GM12892 (cell line): ENCODE results near the gene PLEKHG5.
"Not testable (repeated sequence)": the region's sequence is repeated elsewhere in the genome, so short reads cannot be mapped to it uniquely, and the experiment has no call there.

ENCODE experiments used
- DNase-seq: peaks from one replicate; pipeline ENCODE4 v3.0.0; 2011; ENCODE audit not compliant: insufficient read length
- FAIRE-seq: peaks from 2 replicates; lab custom pipeline; 2011; peaks lifted over from hg19 to GRCh38; lab: Jason Lieb, UNC
- POLR2A ChIP-seq: IDR thresholded peaks from 2 replicates; pipeline ENCODE4 v1.6.1; 2011; ENCODE audit warnings: low read depth, low read length, control low read depth
- POLR2AphosphoS5 ChIP-seq: IDR thresholded peaks from 2 replicates; pipeline ENCODE4 v1.6.1; 2011; ENCODE audit warnings: low read depth, low read length, control low read depth
- TAF1 ChIP-seq: IDR thresholded peaks from 2 replicates; pipeline ENCODE4 v1.6.1; 2011; ENCODE audit warnings: low read depth, mild to moderate bottlenecking, control low read depth, low read length, borderline replicate concordance

PLEKHG5 gene

DNA sequence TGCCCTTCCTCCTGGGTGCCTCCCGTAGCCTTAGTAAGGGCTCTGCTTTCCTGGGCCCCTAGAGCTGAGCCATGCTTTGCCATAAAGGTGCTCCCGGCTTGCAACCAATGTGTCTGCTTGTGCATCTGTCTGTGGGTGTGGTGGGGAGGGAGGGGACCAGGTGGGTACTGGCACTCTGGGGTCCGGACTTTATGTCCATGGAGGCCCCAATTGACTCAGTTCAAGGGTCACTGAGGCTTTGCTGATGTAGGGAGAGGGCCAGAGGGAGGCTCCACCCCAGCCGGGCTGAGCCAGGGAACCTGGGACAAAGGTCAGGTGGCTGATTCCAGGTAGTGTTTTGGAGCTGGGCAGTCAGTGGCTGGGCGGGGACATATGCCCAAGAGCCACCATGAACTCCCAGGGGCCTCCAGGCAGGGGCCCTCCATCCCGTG lies 40.5 kb downstream of the PLEKHG5 start:
- DNase-seq (no peak), FAIRE-seq (no peak)
- TF ChIP-seq TAF1 (no peak), POLR2AphosphoS5 (no peak), POLR2A (no peak)

DNA sequence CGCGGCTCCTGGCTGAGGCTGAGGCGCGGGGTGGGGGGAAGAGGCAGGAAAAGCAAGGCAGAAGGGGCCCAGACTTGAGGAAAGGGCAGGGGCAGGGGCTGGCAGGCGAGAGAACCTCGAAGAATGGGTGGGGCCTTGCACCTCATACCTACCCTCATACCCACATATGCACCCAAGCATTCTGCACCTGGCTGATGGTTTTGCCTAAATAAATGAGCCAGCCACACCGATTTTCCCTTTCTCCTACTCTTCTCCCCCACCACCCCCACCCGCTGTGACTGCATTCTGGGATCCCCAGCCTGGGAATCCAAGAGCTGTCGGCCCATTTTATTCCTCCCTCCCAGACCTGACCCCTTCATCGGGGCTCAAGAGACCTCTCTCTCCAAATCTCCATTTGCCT lies 41.0 kb downstream of the PLEKHG5 start:
- not testable (repeated sequence) for DNase-seq, FAIRE-seq

DNA sequence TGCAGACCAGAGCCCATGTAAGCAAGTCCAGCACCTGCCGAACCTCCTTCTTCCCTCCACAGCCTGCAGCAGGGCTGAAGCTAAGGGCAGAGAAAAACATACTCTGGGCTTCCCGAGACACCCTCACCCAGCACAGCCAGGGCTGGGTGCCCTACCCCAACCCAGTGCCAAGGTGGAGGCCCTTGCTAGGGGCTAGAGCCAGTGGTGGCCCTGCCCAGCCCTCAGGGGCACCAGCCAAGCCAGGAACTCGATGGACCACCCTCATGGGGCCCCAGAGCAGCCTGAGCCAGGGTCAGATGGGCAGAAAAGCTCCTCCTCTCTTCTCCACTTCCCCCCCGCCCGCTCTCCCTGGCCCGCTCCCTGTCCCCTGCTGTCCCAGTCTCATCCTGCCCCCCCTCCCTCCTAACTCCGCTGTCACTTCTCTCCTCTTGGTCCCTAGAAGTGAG lies 41.4 kb downstream of the PLEKHG5 start:
- no peak for TF ChIP-seq POLR2AphosphoS5
- TF ChIP-seq TAF1 = no peak
- TF ChIP-seq POLR2A = no peak
- FAIRE-seq = no peak
- no peak for DNase-seq

DNA sequence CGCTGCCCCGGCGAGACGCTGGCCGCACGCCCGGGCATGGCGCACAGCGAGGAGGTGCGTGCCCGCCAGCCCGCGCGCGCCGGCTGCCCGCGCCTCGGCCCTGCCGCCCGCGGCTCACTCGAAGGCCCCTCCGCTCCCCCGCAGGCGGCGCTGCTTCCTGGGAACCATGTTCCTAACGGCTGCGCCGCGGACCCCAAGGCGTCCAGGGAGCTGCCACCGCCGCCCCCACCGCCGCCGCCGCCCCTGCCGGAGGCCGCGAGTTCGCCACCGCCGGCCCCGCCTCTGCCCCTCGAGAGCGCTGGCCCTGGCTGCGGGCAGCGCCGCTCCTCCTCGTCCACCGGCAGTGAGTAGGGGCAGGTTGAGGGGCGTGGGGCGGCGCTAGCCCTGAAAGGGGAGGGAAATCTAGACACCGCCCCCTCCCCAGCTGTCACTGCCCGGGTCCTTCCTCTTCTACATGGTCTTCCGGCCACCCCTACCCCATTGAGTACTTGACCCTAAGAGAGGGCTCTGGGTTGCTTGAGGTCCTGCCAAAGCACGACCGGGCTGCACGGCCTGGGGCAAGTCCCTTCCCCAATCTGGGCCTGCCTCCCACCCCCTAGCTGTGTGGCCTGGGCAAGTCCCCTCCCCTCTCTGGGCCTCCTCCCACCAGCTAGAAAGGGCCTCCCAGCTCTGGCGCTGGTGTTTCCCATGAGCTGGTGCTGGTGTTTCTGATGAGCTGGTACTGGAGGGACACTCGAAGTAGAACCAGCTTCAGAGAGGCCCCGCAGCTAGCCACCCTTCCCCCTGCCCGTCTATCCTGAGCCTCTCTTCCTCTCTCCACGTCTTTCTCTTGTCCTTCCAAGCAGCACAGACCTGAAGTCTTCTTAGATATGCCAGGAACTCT lies 42.5 kb downstream of the PLEKHG5 start:
- FAIRE-seq (peak; percentile 83), DNase-seq (no peak)
- TF ChIP-seq POLR2AphosphoS5 (no peak), POLR2A (no peak), TAF1 (no peak)

DNA sequence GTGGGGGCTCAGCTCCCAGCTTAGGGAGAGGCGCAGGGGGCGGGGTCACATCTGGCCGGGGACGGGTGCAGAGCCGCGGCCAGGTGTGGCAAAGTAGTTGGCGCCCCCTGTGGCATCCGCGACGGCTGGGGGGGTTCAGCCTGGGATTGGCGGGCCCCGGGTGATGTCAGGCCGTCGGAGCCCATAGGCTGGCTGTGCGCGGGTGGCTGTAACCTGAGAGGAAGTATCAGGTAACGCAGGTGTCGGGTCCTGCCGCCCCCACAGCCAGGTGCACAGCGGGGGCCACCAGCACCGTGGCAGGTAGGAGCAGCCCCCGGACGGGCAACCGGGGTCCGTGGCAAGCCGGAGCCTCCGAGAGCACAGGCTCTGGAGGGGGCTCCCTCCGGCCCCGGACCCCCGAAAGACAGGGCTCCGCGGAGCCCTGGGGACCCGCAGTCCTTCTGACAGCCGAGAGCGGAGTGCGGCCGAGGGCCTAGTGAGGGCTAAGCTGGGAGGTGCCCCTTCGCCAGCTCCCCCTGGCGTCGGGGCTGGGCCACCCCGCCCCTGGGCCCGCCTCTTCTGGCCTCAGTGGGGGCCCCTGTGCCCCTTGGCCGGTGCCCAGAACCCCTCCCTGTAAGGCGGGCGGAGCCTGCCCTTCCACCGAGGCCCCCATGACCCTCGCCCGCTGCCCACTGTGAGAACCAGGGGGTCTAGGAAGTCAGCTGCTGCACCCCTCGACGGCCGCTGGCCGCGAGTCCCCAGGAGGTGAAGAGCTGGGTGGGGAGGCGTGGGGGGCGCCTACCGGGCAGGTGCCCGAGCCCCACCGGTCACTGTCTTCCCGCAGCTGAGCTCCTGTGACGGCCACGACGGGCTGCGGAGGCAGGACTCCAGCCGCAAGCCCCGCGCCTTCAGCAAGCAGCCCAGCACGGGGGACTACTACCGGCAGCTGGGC lies 43.4 kb downstream of the PLEKHG5 start:
- DNase-seq (no peak), FAIRE-seq (no peak)
- TF ChIP-seq TAF1 = no peak

DNA sequence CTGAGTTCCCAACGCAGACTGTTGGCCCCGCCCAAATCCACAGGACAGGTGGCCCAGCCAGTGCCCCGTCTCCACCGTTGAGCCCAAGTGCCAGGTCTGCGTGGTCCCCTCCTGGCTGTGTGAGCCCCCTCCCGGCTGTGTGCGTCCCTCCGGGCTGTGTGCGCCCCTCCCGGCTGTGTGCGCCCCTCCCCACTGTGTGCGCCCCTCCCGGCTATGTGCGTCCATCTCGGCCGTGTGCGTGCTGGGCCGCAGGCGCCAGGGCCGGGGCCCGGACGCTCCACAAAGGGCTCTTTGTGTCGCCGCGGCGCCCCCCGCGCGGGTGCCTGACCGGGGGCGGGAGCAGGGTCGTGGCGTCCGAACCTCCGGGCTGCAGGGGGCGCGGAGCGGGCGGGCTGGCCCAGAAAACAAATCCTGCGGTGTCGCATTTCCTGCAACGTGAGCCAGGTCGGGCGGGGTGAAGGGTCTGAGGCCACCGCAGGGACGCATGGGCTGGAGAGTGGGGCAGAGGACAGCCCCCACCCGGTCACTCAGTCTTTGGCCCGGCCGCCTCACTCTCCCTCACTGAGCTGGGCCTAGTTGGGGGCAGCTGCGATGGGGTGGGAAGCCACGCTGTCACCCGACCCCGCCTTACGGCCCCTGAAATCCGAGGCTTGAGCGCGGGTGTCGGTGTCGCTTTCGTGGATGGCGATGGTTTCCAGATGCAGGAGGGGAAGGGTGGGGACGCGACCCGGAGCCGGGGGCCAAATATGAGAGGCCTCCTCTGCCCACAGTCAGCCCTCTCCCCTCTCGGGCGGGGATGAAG lies 44.2 kb downstream of the PLEKHG5 start:
- no peak for TF ChIP-seq POLR2AphosphoS5
- FAIRE-seq = no peak
- DNase-seq = no peak

DNA sequence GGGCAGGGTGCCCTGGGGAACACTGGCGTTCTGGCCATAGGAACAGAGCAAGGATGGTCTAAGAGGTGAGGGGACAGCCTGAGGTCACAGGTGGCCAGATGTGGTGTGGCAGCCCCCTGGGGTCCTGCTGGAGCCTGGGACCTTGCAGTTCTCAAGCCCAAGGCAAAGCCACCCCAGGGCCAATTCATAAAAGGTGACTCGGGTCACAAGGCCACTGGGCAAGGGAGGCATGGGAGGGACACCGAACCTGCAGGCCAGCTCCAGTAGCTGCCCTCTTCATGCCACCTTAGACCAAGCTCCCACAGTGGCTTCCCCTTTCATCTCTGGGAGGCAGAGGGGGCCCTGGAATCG lies 44.8 kb downstream of the PLEKHG5 start:
- DNase-seq (no peak), FAIRE-seq (no peak)
- no peak for TF ChIP-seq POLR2AphosphoS5
- no peak for TF ChIP-seq POLR2A
- TF ChIP-seq TAF1 = no peak

DNA sequence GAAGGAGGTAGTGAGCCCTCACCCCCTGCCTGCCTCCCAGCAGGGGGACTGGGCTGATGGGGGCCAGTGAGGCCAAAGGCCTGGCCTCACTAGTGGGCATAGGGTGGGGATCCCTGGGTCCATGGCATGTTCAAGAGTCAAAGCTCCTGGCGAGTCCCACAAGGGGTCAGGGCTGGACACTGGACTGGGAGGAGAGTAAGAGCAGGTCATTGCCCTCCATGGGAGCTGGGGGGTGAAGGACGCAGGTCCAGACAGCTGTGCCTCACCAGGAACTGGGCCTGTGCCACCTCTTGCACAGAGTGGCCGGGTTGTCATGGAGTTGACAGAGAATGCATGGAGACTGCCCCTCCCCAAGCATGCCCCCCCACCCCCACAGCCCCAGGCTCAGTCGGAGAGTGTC lies 45.5 kb downstream of the PLEKHG5 start:
- not testable (repeated sequence) for FAIRE-seq, DNase-seq

DNA sequence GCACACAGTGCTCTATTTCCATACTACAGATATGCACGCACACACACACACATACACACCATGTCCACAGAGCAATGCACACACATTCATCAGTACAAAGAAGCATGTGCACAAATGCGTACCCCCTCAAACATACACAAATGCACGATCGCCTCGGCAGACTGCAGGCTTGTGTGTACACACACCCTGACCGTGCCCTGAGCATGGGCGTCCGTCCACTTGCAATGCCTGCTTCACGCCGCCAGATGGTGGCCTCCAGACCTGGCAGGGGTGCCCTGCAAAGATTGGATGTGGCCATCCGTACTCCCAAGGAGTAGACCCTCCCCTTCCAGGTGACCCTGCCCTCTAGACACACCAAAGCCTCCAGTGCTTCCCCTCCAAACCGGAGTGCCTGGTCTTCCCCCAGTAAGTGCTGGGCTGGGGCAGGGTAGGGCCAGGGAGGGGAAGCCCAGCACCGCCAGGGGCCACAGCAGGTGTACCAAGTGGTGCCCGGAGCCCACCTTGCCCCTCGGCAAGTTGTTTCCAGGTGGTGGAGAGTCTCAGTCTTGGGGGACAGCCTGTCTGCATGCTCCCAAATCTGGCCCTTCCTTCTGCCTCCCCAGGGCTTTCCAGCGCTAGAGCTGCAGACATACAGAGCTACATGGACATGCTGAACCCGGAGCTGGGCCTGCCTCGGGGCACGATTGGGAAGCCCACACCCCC lies 46.3 kb downstream of the PLEKHG5 start:
- TF ChIP-seq POLR2A (no peak), TAF1 (no peak), POLR2AphosphoS5 (no peak)
- peak; percentile 81 for FAIRE-seq
- DNase-seq = no peak

DNA sequence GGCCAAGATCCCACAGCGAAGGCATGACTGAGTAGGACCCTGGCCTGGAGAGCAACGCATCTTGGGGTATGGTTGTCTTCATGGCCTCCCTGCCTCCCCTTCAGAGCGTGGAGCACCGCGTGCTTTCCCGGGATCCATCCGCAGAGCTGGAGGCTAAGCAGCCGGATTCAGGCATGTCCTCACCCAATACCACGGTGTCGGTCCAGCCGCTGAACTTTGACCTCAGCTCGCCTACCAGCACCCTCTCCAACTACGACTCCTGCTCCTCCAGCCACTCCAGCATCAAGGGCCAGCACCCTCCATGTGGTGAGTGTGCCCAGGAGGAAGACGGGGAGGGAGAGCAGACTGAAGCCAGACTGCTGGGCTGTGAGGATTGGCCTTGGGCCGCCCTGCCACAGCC lies 47.1 kb downstream of the PLEKHG5 start:
- FAIRE-seq (no peak), DNase-seq (no peak)
- TF ChIP-seq POLR2AphosphoS5 (no peak), TAF1 (no peak), POLR2A (no peak)

DNA sequence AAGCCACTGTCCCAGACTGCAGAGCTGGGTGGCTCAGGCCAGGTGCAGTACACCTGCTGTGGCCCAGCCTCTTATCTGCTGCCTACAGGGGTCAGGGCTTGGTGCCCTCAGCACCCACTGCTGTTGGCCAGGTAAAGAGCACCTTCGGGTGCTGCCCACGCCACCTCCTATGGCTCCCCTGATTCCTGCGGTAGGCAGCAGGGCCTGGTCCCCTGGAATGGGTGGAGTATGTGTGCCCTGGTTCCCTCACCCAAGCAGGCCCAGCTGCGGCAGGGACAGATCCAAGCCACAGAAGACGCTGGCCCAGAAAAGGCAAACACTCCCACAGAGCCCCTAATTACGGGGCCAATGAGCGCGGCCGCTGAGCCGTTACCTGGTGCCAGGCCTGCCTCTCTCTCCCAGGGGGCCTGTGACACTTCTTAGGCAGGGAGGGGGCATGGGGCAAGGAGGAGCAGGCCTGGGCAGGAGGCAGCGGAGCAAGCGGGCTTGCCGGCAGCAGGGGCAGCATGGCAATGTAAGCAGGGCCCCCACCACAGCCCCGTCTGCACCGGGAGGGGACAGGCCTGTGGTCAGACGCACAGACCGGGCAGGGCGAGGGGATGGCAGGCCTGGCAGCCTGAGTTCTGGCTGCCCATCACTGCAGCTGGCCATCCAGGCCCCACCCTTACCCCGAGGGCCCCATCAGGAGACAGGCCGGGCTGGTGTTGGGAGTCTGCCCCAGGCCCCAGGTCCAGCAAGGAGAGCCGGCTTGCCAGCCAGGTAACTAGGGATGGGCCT lies 47.9 kb downstream of the PLEKHG5 start:
- no peak for DNase-seq
- FAIRE-seq = no peak
- TF ChIP-seq POLR2A (no peak), POLR2AphosphoS5 (no peak), TAF1 (no peak)
